Measurements from ENCODE around the gene CA12.

CA12 gene

GRCh38 chr15:63379492-63380150 lies 2.0 kb downstream of the CA12 start:
- TF ChIP-seq GABPA (IDR thresholded peaks at IDR 0.05; ENCODE audit: low read depth) (no peak), CTCF (IDR thresholded peaks at IDR 0.05; ENCODE audit: insufficient read depth, low read length) (no peak), POLR2AphosphoS5 (IDR thresholded peaks at IDR 0.05; ENCODE audit: low read depth) (no peak), SPI1 (IDR thresholded peaks at IDR 0.05; ENCODE audit: borderline replicate concordance, low read depth) (no peak), REST (IDR thresholded peaks at IDR 0.05; ENCODE audit: insufficient replicate concordance, low read depth) (no peak)
- no peak overlapping the region for H3K4me3 ChIP-seq (replicated peaks; ENCODE audit: insufficient read depth, low read length)
- peaks cover 15% of the 10 kb centered on the region for H3K27me3 ChIP-seq (ENCODE audit: insufficient read depth, poor library complexity, severe bottlenecking)
- no peak overlapping the region for H3K27ac ChIP-seq (replicated peaks)
- no peak for DNase-seq (ENCODE audit: low read depth in 1 of 2, low spot score in 1 of 2)

DNA sequence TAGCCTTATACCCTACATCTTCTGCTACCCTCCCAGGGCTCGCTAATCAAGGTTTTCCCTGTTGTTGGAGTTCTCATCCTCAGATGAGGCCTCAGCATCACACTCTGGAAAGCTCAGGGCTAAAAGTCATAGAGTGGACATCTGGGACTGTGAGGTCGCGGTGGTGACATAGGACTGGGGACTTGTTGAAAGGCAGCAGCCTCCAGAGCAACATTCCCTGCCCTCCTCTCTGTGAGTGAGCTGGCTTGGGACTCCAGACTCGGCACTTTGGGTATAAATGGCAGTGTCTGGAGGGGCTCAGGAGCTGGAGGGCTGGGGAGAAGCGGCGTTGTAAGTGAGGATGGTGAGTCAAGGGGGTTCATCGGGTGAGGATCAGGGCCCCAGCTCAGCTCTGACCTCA lies 2.7 kb downstream of the CA12 start:
- Histone ChIP-seq H3K27ac (replicated peaks) (no peak overlapping the region), H3K4me3 (replicated peaks; ENCODE audit: insufficient read depth, low read length) (no peak overlapping the region), H3K27me3 (ENCODE audit: insufficient read depth, poor library complexity, severe bottlenecking) (peaks cover 15% of the 10 kb centered on the region)
- DNase-seq (ENCODE audit: low read depth in 1 of 2, low spot score in 1 of 2) = no peak
- no peak for TF ChIP-seq SPI1 (IDR thresholded peaks at IDR 0.05; ENCODE audit: borderline replicate concordance, low read depth)
- TF ChIP-seq REST (IDR thresholded peaks at IDR 0.05; ENCODE audit: insufficient replicate concordance, low read depth) = no peak
- TF ChIP-seq GABPA (IDR thresholded peaks at IDR 0.05; ENCODE audit: low read depth) = no peak
- TF ChIP-seq POLR2AphosphoS5 (IDR thresholded peaks at IDR 0.05; ENCODE audit: low read depth) = no peak
- TF ChIP-seq CTCF (IDR thresholded peaks at IDR 0.05; ENCODE audit: insufficient read depth, low read length) = no peak

DNA sequence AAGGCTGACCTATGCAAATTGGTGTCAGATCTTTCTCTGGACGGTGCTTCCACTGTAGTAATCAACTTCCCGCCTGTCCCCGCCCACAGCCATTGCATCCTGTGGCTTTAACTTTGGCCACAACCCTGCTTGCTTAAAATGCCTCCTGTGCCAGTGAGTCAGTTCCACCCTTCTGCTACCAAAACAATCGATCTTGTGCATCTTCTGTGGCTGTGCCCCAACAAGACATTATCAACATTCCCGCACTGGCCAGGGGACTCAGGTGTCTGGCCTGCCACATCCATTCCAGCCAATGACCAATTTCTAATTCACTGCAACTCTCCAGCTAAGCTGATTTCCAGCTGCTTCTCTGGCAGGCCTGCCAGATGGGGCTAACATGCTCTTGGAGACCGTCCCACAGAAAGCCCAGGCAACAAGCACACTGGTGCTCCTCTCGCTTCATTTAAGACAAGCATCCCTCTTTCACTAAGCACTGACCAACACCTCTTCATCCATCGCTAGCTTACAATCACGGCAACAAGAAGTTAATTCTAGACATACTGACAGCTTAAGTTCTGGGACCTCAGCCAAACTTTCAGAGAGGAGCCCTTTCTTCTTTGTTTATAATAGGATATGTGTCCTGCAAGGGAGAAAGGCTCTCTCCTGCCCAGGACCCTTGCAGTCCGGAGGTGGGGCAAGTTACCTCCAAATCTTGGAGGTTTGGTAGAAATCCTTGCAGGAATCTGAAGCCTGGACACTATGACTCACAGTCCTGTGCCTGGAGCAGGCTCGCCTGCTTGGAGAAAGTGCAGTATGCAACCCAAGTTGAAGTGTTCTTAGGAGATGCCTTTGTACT lies 6.7 kb downstream of the CA12 start:
- DNase-seq (ENCODE audit: low read depth in 1 of 2, low spot score in 1 of 2) = peak in 1 of 2 experiments; percentile 64
- H3K4me3 ChIP-seq (replicated peaks; ENCODE audit: insufficient read depth, low read length) = no peak overlapping the region
- no peak overlapping the region for H3K27ac ChIP-seq (replicated peaks)
- TF ChIP-seq GABPA (IDR thresholded peaks at IDR 0.05; ENCODE audit: low read depth) (no peak), POLR2AphosphoS5 (IDR thresholded peaks at IDR 0.05; ENCODE audit: low read depth) (no peak), SPI1 (IDR thresholded peaks at IDR 0.05; ENCODE audit: borderline replicate concordance, low read depth) (no peak), REST (IDR thresholded peaks at IDR 0.05; ENCODE audit: insufficient replicate concordance, low read depth) (no peak), CTCF (IDR thresholded peaks at IDR 0.05; ENCODE audit: insufficient read depth, low read length) (no peak)
- no peaks in the 10 kb centered on the region for H3K27me3 ChIP-seq (ENCODE audit: insufficient read depth, poor library complexity, severe bottlenecking)
